ENCODE measurements around the gene LIMCH1.
"Not testable (repeated sequence)": the region's sequence is repeated elsewhere in the genome, so short reads cannot be mapped to it uniquely, and the experiment has no call there.

Gene LIMCH1

DNA sequence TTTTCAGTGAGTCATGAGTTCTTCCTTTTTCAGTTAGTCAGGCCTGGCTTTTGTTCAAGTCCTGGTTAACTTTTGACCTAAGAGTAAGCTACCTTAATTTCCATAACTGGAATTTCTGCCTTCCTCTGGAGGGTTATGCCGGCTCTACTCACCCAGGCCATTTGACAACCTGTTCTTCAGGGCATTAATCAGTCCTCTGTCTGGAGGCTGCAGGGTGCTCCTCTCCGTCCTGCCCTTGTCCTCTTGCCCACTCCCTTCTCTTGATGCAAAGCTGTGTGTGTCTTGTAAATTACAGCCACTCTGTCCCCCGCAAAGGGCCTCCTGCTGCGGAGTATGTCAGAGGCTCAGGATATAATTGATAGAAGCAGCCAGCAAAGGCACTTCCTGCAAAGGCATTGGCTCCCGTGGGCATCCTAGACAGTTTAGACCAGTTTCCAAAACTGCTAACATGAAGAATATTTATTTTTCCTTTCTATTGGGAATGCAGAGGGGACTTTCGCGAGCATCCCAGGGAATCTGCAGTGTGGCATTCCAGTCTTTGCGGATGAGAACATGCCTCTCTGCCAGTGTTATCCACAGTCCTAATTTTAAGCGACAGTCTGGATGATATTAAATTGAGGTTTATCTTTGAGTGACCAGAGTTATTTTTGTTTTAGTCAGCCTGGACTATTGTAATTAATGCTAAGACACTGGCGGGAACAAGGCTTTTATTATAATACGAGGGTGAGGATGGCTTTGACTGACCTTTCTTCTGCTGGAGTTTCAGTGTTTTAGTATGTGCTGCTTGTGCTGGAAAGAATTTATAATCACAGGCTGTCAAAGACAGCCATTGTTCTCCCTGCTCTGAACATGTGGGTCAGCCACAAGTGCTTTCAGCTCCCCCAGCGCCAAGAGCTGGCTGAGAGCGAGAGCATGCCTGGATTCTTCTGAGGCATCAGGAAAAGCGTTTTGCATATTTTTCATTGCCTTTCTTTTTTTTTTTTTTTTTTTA is 74.2 kb downstream of the LIMCH1 start:
- no peak for DNase-seq

- no peak for DNase-seq
Measured at GRCh38 chr4:41613386-41613785, 75.4 kb downstream of the LIMCH1 start.

GRCh38 chr4:41613821-41614220 is 75.9 kb downstream of the LIMCH1 start:
- no peak for DNase-seq

DNA sequence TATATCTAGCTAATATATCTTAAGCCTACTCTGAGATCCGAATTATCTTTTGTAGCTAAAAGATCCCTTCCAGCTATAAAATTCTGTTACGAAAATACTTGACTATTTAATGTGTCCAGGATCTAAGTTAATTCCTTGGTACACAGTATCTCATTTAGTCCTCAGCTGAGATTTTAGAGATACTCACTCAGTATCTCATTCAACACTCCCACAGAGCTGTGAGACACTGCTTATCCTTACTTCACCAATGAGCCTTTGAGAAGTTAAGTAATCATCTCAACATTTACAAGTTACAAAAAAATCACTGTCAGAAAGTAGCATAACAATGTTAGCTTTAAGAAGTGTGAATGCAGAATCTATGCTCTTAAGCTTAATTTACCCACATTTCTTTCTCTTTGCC is 76.6 kb downstream of the LIMCH1 start:
- DNase-seq = no peak

DNA sequence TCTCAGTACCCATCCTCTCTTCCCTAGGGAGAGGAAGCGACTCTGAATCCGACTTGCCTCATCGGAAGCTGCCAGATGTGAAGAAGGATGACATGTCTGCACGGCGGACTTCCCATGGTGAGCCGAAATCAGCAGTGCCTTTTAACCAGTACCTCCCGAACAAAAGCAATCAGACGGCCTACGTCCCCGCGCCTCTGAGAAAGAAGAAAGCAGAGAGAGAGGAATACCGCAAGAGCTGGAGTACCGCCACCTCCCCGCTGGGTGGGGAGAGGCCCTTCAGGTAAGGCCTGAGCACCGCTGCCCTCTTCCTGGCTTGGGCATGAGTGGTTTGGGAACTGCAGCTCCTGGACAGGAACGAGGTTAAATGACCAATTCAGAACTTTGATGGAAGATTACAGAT is 81.2 kb downstream of the LIMCH1 start:
- DNase-seq = no peak

DNA sequence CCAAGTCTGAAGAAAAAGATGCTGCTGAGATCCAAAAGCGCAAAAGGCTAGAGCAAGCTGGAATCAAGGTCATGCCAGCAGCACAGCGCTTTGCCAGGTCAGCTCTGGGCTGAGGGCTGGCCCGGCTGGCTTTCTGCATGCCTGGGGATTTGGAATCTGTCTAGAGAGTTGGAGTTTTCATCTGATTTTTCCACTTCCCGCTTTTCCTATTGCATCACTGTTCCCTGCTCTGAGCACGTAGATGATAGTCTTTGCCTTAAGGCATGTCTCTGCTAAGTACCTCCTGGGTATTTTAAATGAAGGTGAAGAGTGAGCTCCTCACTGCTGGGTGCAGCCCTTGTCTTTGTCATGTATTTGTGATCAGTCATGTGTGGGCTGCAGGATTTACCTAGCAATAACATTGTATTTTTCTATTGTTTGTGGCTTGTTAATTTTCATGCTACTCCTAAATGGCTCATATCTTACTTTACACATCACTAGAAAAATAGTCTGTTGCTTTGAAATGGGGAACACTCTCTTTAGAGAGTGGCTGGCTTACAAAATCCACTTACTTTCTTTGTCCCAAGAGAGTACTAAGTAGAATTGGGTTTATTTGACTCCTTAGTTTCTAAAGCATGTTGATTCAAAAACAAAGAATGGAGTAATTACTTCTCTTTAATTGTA is 82.8 kb downstream of the LIMCH1 start:
- DNase-seq = no peak

DNA sequence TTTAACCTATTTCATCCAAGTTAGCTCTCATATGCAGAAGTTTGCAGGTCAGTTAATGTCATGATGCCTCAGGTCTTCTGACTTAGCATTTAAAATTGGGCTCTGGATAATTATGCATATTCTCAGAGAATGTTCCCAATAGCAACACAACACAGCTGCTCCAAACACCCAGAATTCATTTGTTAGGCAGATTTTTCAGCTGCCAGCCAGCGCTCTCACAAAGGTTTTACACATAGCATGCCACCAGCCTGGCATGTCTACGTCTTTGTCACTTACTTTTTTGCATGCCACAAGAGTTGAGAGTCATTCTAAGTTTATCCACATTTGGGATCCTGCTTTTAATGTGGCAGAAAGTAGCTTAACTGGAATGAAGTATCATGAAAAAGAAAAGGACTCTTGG is 84.8 kb downstream of the LIMCH1 start:
- DNase-seq = no peak

DNA sequence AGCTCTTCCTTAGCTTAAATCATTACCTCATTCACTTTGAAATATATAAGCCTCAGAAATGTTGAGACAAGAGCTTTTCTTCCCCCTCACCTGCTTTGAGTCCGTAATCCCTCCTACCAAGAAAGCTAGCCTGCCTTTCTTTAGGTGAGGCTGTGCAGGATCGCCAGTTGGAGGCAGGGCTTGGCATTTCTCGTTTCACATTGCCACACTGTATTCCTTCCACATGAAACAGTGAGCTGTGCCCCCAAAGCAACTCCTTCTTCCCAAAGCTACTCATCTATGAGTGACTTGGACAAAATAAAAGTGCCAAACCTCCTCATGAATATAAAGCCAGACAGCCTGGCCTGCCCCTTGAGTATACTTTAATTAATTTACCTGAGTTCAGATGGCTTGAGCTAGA is 86.8 kb downstream of the LIMCH1 start:
- DNase-seq = no peak

GRCh38 chr4:41625531-41625930 is 87.6 kb downstream of the LIMCH1 start:
- DNase-seq = no peak

- DNase-seq = no peak
Measured at GRCh38 chr4:41628936-41629335, 91.0 kb downstream of the LIMCH1 start.

- no peak for DNase-seq
Measured at GRCh38 chr4:41631523-41631922, 93.6 kb downstream of the LIMCH1 start.

- no peak for DNase-seq
Measured at GRCh38 chr4:41632481-41633073, 94.6 kb downstream of the LIMCH1 start.

DNA sequence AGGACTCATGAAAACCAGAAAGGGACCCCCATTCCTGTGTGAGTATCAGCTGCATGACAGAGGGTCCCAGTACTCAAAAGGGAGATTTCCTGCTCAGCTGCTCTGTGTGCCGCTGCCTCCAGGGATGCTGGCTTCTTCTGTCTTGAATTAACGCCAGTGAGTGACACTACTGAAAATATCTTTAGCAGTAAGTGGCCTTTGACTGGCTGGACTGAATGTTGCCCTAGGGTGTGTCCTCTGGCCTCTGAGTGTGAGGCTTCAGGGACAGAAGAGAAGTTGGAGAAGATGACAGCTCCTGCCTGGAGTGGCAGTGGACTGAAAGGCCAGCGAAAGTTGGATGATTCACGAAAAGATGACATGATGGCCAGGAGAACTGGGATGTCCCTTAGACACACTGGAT is 95.4 kb downstream of the LIMCH1 start:
- DNase-seq = no peak

DNA sequence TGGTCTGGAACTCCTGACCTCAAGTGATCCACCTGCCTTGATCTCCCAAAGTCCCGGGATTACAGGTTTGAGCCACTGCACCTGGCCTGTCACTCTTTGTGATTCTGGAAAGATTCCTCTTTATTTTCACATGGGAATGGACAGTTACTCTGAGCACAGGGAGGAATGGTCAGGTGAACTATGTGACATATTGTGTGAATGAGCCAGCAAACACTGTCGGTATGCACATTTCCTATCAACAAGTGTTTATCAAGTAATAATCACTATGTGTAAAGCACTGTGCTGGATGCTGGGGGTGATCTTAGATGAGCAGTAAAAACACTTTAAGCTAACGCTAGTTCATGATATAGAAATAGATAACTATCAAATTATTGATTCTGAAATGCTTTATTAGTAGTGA is 97.5 kb downstream of the LIMCH1 start:
- no peak for DNase-seq

DNA sequence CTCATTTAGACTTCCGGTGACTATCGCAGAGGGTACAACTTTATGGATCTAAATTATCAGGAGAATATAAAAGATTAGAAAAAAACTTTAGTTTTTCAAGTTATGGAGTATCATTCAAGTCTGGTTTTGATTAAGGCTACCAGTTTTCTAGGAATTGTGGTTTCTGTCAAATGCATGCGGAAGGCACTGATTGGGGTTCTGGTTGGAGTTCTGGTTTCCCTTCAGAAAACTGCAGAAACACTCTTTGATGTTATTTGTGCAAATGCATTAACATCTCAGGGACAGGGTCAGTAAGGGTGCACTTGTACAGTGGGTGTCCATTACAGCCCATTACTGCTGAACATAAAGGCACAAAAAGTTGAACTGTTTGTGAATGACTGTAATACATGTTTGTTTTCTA is 100.2 kb downstream of the LIMCH1 start:
- DNase-seq = no peak

- DNase-seq = no peak
Measured at GRCh38 chr4:41638866-41639265, 100.9 kb downstream of the LIMCH1 start.

DNA sequence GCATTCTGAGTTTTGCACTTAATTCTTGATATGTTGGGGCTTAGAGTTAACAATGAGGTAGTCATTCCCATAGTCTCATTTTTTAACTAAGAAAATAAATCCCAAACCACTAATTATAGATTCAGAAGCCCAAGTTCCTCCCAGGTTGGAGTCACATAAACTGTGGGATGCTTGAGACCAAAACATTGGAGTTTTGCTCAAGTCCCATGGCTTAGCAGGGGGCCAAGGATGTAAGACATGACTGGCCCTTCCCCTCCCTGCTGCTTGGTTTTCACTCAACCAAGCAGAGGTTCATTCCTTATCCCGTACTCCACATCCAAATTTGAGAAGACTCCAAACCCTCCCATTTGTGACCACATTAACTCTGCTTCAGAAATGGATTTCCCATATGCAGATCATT is 101.3 kb downstream of the LIMCH1 start:
- no peak for DNase-seq

- no peak for DNase-seq
Measured at GRCh38 chr4:41640906-41641305, 102.9 kb downstream of the LIMCH1 start.

DNA sequence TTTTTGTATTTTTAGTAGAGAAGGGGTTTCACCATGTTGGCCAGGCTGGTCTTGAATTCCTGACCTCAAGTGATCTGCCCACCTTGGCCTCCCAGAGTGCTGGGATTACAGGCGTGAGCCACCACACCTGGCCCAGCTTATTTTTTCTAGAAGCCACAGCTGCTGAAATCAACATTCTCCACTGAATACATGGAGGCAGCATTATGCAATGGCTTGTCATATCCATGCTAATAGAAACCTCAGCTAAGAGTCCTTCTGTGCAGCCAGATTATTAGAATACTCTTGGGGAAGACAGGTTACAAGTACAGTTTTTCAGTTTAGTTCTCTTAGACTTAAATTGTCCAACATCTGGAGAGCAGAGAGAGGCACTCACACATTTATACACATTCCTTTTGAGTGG is 104.8 kb downstream of the LIMCH1 start:
- DNase-seq = not testable (repeated sequence)

DNA sequence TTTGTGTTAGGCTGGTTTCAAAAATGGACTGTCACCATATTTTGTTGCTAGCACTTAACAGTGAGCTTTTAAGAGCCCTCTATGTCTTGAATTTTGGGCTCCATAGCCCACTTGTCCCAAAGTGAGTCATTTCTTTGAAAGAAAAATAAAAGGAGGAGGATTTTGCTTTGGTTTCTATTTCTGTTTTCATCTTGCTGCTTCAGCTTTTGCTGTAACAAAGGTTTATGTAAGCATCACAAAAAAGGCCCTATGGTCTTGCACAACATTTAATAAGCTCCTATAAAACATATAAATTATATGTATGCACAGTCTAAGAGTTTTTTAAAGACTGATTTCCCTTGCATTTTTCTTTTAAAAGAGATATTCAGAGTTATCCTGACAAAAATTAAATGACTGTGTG is 105.4 kb downstream of the LIMCH1 start:
- DNase-seq = no peak

DNA sequence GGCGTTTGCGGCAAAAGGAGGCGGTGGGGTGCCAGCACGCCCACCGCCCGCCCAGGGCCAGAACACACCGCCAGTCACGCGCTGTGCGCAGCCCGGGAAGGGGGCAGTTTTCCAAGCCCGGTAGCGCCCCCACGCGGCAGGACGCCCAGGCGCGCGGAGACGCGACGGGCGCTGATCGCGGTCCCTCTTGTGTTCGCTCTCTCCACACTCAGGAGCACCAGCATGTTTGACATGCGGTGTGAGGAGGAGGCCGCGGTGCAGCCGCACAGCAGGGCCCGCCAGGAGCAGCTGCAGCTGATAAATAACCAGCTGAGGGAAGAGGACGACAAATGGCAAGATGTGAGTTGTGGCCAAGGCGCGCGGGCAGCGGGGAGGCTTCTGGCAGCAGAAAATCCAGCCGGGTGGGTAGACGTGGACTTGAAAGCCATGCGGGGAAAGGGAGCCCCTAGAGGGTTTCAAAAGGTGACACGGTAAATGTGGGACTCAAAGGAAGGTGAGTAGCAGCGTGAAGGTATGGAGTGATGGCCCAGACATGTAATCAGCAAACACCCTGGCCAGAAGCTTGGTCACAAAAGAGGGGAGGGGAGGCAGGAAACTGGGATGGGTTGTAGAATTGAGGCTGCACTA is 106.4 kb downstream of the LIMCH1 start:
- peak; percentile 54 for DNase-seq

GRCh38 chr4:41644915-41645295 is 106.9 kb downstream of the LIMCH1 start:
- DNase-seq = no peak

DNA sequence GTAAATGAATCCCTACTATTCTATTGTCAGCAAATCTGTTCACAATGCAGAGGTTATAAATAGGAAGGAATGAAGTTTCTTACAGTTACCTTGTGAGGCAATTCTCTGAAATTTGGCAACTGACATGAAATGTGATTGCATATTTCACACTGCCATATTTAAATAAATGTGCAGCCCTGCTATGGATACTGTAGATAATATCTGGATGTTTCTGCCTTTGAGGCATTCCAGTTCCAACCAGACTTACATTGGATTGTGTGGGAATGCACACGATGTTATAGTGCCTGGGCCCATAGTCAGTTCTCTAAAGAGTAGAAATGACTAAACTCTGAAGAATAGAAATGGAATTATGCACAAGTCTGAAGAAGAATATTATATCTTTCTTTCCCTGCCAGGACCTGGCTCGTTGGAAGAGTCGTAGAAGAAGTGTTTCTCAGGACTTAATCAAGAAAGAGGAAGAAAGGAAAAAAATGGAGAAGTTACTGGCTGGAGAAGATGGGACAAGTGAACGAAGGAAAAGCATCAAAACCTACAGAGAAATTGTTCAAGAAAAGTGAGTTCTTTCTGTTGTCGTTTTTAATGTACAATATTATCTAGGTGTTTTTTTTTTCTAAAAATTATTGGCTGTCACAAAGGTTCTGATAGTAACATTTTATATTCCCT is 107.9 kb downstream of the LIMCH1 start:
- no peak for DNase-seq

Data from hematopoietic multipotent progenitor cell treated with erythropoietin and hydrocortisone succinate and interleukin-3 and kit ligand, for 6 days (in vitro differentiated cells).